ENCODE data around the gene JAK3. TPM values are rescaled to one million over a fixed set of nuclear protein-coding genes. Genes with fewer than 3 reads are reported as not detected.

JAK3 gene
- polyA plus RNA-seq, 1 of the 3 experiments (the other 2 are of a cell fraction) = 1.3 TPM

DNA sequence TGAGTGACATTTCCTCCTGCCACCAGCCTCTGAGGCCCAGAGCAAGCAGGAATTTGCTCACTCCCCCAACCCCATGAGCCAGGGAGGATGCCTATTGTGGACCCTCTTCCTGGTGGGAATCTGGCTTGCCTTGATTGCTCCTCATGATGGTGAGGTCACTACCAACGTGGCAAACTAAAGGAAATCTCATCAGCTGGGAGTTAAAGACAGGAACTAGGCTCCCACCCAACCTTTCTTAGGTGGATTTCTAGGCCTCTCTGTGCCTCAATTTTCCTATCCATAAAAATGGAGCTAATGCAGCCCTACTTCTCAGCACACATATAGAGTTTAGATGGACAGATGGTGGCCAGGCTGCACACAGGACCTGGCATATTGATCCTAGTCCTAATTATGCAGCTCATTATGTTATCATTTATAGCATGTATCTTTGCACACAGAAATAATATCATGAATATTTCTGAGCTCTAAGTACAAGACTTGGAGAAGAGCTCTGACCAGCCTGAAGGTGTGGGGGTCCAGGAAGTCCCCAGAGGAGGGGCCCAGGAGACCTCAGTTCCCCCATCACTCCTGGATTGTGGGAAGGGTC, 50.9 kb downstream of the JAK3 start:
- no peak overlapping the region for H3K4me2 ChIP-seq
- 60% methylated on average over 1 of the region's 1 CpG for WGBS (ENCODE audit: low lambda C conversion rate)

DNA sequence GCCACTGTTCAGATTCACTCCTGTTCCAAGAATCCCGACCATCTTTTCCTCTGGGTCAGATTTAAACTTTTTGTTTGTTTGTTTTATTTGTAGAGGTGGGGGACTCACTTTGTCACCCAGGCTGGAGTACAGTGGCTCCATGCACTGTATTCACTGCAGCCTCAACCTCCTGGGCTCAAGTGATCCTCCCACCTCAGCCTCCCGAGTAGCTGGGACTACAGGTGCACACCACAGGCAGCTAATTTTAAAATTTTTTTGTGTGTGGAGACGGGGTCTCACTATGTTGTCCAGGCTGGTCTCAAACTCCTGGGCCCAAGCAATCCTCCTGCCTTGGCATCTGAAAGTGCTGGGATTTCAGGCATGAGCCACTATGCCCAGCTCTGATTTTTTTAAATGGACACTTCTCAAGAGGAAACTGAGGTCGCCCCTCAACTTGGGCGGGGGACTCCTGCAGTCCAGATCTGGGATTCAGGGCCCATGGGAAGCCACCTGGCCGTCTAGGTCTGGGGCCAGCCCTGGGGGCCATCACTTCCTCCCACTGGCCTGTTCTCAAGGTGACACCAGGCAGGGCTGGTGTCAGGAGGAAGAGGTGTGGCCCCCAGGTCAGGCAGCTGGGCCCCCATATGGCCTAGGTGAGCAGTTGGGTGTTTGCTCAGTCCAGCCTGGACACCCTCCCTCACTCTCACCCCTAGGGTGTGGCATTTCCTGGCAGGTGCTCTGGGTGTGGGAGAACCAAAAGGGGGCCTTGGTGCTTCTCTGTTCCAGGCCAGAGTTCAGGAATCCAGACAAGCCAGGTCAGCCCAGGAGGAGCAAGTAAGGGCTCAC, 51.6 kb downstream of the JAK3 start:
- Histone ChIP-seq H3K9ac (no peak overlapping the region), H3K36me3 (replicated peaks in 1 of 2; ENCODE audit: control insufficient read depth in 1 of 2, insufficient read depth in 2 of 2, low read length in 1 of 2) (no peaks in the 10 kb centered on the region), H3K27me3 (ENCODE audit: insufficient read depth) (peaks cover 13% of the 10 kb centered on the region), H3F3A (replicated peaks; ENCODE audit: insufficient read depth) (no peaks in the 10 kb centered on the region), H3K27ac (ENCODE audit: low read depth in 2 of 2, low read length in 1 of 2) (no peak overlapping the region), H3K9me2 (no peaks in the 10 kb centered on the region), H2AFZ (ENCODE audit: low read depth) (no peak overlapping the region), H3K9me3 (no peaks in the 10 kb centered on the region), H3K79me2 (ENCODE audit: insufficient read depth) (no peaks in the 10 kb centered on the region), H3K4me3 (ENCODE audit: low read depth in 2 of 2, low read length in 1 of 2) (no peak overlapping the region), H4K20me1 (ENCODE audit: insufficient read depth) (no peaks in the 10 kb centered on the region), H3K4me2 (no peak overlapping the region), H3K4me1 (ENCODE audit: control insufficient read depth in 1 of 2, insufficient read depth in 2 of 2, low read depth in 1 of 2, low read length in 1 of 2) (peaks cover 5 to 19% of the 10 kb centered on the region in 2 experiments; a peak in 2 of 4 replicates)
- CTCF ChIA-PET = interaction anchor here (0.8 to 3.0 kb wide), 5 partner anchors 11 to 92 kb away, joined by 3 to 15 read pairs (median 5); partner anchors contain the start of gene RPL18A
- POLR2A ChIA-PET = no interaction called here
- no peak for TF ChIP-seq TEAD4 (IDR thresholded peaks at IDR 0.05; ENCODE audit: borderline replicate concordance, insufficient read depth)
- no peak for TF ChIP-seq NRF1 (IDR thresholded peaks at IDR 0.05; ENCODE audit: low read depth, low read length)
- no peak for DNase-seq
- 72% methylated on average over 6 of the region's 6 CpGs for WGBS (ENCODE audit: low lambda C conversion rate)

More for the DNA sequence above, 50.9 kb downstream of the JAK3 start:
- Histone ChIP-seq H4K20me1 (ENCODE audit: insufficient read depth) (no peaks in the 10 kb centered on the region), H3K36me3 (replicated peaks in 1 of 2; ENCODE audit: control insufficient read depth in 1 of 2, insufficient read depth in 2 of 2, low read length in 1 of 2) (no peaks in the 10 kb centered on the region), H3K9me3 (no peaks in the 10 kb centered on the region), H3K27ac (ENCODE audit: low read depth in 2 of 2, low read length in 1 of 2) (no peak overlapping the region), H3K4me3 (ENCODE audit: low read depth in 2 of 2, low read length in 1 of 2) (no peak overlapping the region), H3K9ac (no peak overlapping the region), H3K79me2 (ENCODE audit: insufficient read depth) (no peaks in the 10 kb centered on the region), H3K4me1 (ENCODE audit: control insufficient read depth in 1 of 2, insufficient read depth in 2 of 2, low read depth in 1 of 2, low read length in 1 of 2) (peaks cover 5 to 18% of the 10 kb centered on the region in 2 experiments; a peak in 2 of 4 replicates), H3K9me2 (no peaks in the 10 kb centered on the region), H3K27me3 (ENCODE audit: insufficient read depth) (peaks cover 13% of the 10 kb centered on the region), H2AFZ (ENCODE audit: low read depth) (no peak overlapping the region), H3F3A (replicated peaks; ENCODE audit: insufficient read depth) (no peaks in the 10 kb centered on the region)
- CTCF ChIA-PET = interaction anchor here (0.8 to 1.7 kb wide), 2 partner anchors 12 to 22 kb away, joined by 3 to 5 read pairs; no protein-coding TSS in a partner anchor
- POLR2A ChIA-PET = no interaction called here
- DNase-seq = no peak
- no peak for TF ChIP-seq MXI1 (IDR thresholded peaks at IDR 0.05; ENCODE audit: low read depth, low read length)
- TF ChIP-seq RXRA (IDR thresholded peaks at IDR 0.05; ENCODE audit: borderline replicate concordance, low read depth) = no peak
- TF ChIP-seq RFX5 (IDR thresholded peaks at IDR 0.05; ENCODE audit: low read length) = no peak
- no peak for TF ChIP-seq RAD21 (IDR thresholded peaks at IDR 0.05; ENCODE audit: low read length)
- no peak for TF ChIP-seq TAF1 (IDR thresholded peaks at IDR 0.05; ENCODE audit: borderline replicate concordance, low read depth, low read length)
- TF ChIP-seq EP300 (IDR thresholded peaks at IDR 0.05; ENCODE audit: borderline replicate concordance in 1 of 2, low read depth in 1 of 2, low read length in 1 of 2) = no peak

DNA sequence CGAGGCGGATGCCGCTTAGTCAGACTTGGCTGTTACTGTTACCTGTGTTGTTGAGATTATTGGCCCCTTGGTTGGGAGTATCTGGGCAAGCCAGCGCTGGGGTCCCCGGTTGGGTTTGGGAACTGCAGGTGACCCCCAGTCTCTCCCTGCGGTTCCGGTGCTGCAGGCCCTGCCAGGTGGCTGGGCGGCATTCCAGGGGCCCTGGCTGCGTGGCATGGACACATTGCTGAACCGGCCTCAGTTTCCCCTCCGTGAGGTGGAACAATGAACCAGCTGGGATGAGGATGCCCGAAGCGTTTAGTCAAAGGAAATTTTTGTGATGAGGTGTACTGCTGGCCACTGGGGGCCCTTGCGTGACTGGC, 52.3 kb downstream of the JAK3 start:
- Histone ChIP-seq H3K9ac (no peak overlapping the region), H3F3A (replicated peaks; ENCODE audit: insufficient read depth) (no peaks in the 10 kb centered on the region), H4K20me1 (ENCODE audit: insufficient read depth) (no peaks in the 10 kb centered on the region), H3K36me3 (replicated peaks in 1 of 2; ENCODE audit: control insufficient read depth in 1 of 2, insufficient read depth in 2 of 2, low read length in 1 of 2) (no peaks in the 10 kb centered on the region), H3K27me3 (ENCODE audit: insufficient read depth) (peaks cover 13% of the 10 kb centered on the region), H3K4me3 (ENCODE audit: low read depth in 2 of 2, low read length in 1 of 2) (no peak overlapping the region), H3K4me1 (ENCODE audit: control insufficient read depth in 1 of 2, insufficient read depth in 2 of 2, low read depth in 1 of 2, low read length in 1 of 2) (peaks cover 5 to 24% of the 10 kb centered on the region in 2 experiments; a peak in 2 of 4 replicates), H3K4me2 (no peak overlapping the region), H3K27ac (ENCODE audit: low read depth in 2 of 2, low read length in 1 of 2) (no peak overlapping the region), H3K79me2 (ENCODE audit: insufficient read depth) (no peaks in the 10 kb centered on the region), H2AFZ (ENCODE audit: low read depth) (no peak overlapping the region), H3K9me3 (no peaks in the 10 kb centered on the region), H3K9me2 (no peaks in the 10 kb centered on the region)
- TF ChIP-seq, protein P1, sequence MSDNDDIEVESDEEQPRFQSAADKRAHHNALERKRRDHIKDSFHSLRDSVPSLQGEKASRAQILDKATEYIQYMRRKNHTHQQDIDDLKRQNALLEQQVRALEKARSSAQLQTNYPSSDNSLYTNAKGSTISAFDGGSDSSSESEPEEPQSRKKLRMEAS (IDR thresholded peaks at IDR 0.05; ENCODE audit: low read depth) = no peak
- no peak for TF ChIP-seq CHD2 (IDR thresholded peaks at IDR 0.05; ENCODE audit: low read length, partially characterized antibody)
- ChIA-PET POLR2A (interaction anchor here (1.2 kb wide), 1 partner anchor 64 kb away, joined by 4 read pairs; the partner anchor contains the start of gene RPL18A), CTCF (interaction anchor here (1.7 to 3.0 kb wide), 4 partner anchors 11 to 91 kb away, joined by 5 to 15 read pairs (median 6); partner anchors contain the start of gene RPL18A)
- 40% methylated on average over 2 of the region's 14 CpGs for WGBS (ENCODE audit: low lambda C conversion rate)
- DNase-seq = no peak

All from SK-N-SH (cell line).